A673 (cell line): Measurements from ENCODE around the gene HOXA6.

Experiments
- EZH2 ChIP-seq: fragments of 200-600 bp; sonication (generic); IDR thresholded peaks from 2 replicates; pipeline ENCODE4 v1.6.1; 2017; ENCODE audit warnings: borderline replicate concordance, low read depth, mild to moderate bottlenecking, mixed read lengths, antibody characterized with exemption, low read length; ENCODE audit not compliant: poor library complexity, severe bottlenecking
- TF ChIP-seq, protein P1 (sequence below): fragments of 300-800, 200-600 bp; sonication (generic); conservative IDR thresholded peaks from 2 replicates; pipeline ENCODE4 v1.5.1; 2017; ENCODE audit warnings: low read depth, mild to moderate bottlenecking, antibody characterized with exemption, low read length, moderate library complexity, mixed read lengths

DNA sequence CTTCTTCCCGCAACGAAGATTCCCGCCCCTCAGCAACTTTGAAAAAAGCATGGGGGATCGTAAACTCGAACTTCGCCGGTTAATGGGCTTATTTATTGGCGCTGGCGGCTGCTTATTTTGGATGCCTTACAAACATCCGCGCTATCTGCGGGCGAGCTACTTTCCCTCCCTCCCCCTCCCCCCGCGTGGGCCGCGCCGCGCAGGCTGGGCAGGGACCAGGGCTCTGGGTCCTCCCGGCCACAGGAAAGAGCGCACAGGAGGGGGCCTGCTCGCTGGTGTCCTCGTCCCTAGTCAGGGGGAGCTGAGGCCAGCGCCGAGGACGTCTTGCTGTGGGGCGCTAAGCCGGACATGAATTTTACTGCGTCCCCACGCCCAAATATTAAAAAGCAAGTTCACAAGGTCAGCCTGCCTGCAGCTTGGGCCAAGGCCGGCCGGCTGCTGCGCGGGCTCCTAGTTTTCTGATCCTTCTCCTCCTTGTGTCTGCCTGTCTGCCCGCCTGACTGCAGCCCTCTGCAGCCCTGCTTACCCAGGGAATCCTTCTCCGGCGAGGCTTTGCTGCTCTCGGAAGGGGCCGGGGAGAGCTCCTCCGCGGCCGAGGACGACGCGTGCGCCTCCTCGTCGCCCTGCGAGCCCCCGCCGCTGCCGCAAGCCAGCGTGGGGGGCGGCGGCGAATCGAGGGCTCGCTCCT lies 25.4 kb upstream of the HOXA6 start:
- TF ChIP-seq, protein P1, sequence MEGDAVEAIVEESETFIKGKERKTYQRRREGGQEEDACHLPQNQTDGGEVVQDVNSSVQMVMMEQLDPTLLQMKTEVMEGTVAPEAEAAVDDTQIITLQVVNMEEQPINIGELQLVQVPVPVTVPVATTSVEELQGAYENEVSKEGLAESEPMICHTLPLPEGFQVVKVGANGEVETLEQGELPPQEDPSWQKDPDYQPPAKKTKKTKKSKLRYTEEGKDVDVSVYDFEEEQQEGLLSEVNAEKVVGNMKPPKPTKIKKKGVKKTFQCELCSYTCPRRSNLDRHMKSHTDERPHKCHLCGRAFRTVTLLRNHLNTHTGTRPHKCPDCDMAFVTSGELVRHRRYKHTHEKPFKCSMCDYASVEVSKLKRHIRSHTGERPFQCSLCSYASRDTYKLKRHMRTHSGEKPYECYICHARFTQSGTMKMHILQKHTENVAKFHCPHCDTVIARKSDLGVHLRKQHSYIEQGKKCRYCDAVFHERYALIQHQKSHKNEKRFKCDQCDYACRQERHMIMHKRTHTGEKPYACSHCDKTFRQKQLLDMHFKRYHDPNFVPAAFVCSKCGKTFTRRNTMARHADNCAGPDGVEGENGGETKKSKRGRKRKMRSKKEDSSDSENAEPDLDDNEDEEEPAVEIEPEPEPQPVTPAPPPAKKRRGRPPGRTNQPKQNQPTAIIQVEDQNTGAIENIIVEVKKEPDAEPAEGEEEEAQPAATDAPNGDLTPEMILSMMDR: no peak
- no peak for TF ChIP-seq EZH2
